Jurkat, Clone E6-1 (cell line): ENCODE results near the gene RASD2.

Source experiments
- DNase-seq: peaks from one replicate; pipeline ENCODE4 v3.0.0-alpha.2; 2011; ENCODE audit warnings: low read depth, low spot score
- H3K4me3 ChIP-seq: 2 replicates; pipeline ENCODE4 v1.5.1; 2011; ENCODE audit warnings: mild to moderate bottlenecking, low read length, control low read depth, moderate library complexity

RASD2 gene

GRCh38 chr22:35554297-35554845 is 13.7 kb downstream of the RASD2 start:
- H3K4me3 ChIP-seq, result no peak overlapping the region
- DNase-seq, result no peak

GRCh38 chr22:35555483-35555890 is 14.9 kb downstream of the RASD2 start:
- no peak for DNase-seq

GRCh38 chr22:35555946-35556547 is 15.4 kb downstream of the RASD2 start:
- DNase-seq, result no peak
- no peak overlapping the region for H3K4me3 ChIP-seq

More at GRCh38 chr22:35555483-35555890, 14.9 kb downstream of the RASD2 start:
- no peak overlapping the region for H3K4me3 ChIP-seq

GRCh38 chr22:35556666-35557065 is 16.0 kb downstream of the RASD2 start:
- DNase-seq, result no peak
- no peak overlapping the region for H3K4me3 ChIP-seq

- no peak for DNase-seq
- H3K4me3 ChIP-seq, result no peak overlapping the region
Measured at GRCh38 chr22:35558031-35558430, 17.4 kb downstream of the RASD2 start.

GRCh38 chr22:35558719-35559118 is 18.1 kb downstream of the RASD2 start:
- no peak for DNase-seq

GRCh38 chr22:35559354-35560005 is 18.8 kb downstream of the RASD2 start:
- no peak for DNase-seq
- no peak overlapping the region for H3K4me3 ChIP-seq

More at GRCh38 chr22:35558719-35559118, 18.1 kb downstream of the RASD2 start:
- no peak overlapping the region for H3K4me3 ChIP-seq

GRCh38 chr22:35560366-35560765 is 19.7 kb downstream of the RASD2 start:
- no peak for DNase-seq
- H3K4me3 ChIP-seq, result no peak overlapping the region

- DNase-seq, result no peak
Measured at GRCh38 chr22:35560824-35561223, 20.2 kb downstream of the RASD2 start.

GRCh38 chr22:35561796-35562526 is 21.3 kb downstream of the RASD2 start:
- no peak for DNase-seq
- H3K4me3 ChIP-seq, result no peak overlapping the region

More at GRCh38 chr22:35560824-35561223, 20.2 kb downstream of the RASD2 start:
- H3K4me3 ChIP-seq, result no peak overlapping the region

- no peak for DNase-seq
- no peak overlapping the region for H3K4me3 ChIP-seq
Measured at GRCh38 chr22:35563211-35563610, 22.6 kb downstream of the RASD2 start.

GRCh38 chr22:35564975-35565867 is 24.6 kb downstream of the RASD2 start:
- no peak overlapping the region for H3K4me3 ChIP-seq
- DNase-seq, result no peak

GRCh38 chr22:35567351-35568141 is 26.9 kb downstream of the RASD2 start:
- DNase-seq, result no peak
- no peak overlapping the region for H3K4me3 ChIP-seq

- H3K4me3 ChIP-seq, result no peak overlapping the region
- no peak for DNase-seq
Measured at GRCh38 chr22:35568751-35569739, 28.4 kb downstream of the RASD2 start.

GRCh38 chr22:35569916-35570315 is 29.3 kb downstream of the RASD2 start:
- H3K4me3 ChIP-seq, result no peak overlapping the region
- DNase-seq, result no peak

GRCh38 chr22:35570686-35571194 is 30.1 kb downstream of the RASD2 start:
- no peak overlapping the region for H3K4me3 ChIP-seq
- DNase-seq, result no peak

- H3K4me3 ChIP-seq, result no peak overlapping the region
- no peak for DNase-seq
Measured at GRCh38 chr22:35572556-35572955, 31.9 kb downstream of the RASD2 start.
